H9 (cell line): ENCODE data around the gene ADAMTS18. TPM values are rescaled to one million over a fixed set of nuclear protein-coding genes. Genes with fewer than 3 reads are reported as not detected.

ENCODE experiments used
- DNase-seq: peaks from one replicate; pipeline ENCODE4 v3.0.0-alpha.2; 2017
- H2AFZ ChIP-seq: one replicate; pipeline ENCODE4 v1.6.1; 2013; ENCODE audit warnings: mild to moderate bottlenecking, low read length, control low read depth, moderate library complexity
- H2AK5ac ChIP-seq: 2 replicates; pipeline ENCODE4 v1.6.1; 2013; ENCODE audit warnings: low read length, control low read depth, mixed read lengths; ENCODE audit not compliant: insufficient read length
- H2BK120ac ChIP-seq: one replicate; pipeline ENCODE4 v1.6.1; 2013; ENCODE audit warnings: low read depth, mild to moderate bottlenecking, low read length, control low read depth, inconsistent platforms; ENCODE audit not compliant: poor library complexity, severe bottlenecking
- H2BK12ac ChIP-seq: 2 replicates; pipeline ENCODE4 v1.6.1; 2013; ENCODE audit warnings: low read length, control low read depth, mixed read lengths, low read depth; ENCODE audit not compliant: insufficient read length
- H2BK15ac ChIP-seq: 2 replicates; pipeline ENCODE4 v1.6.1; 2013; ENCODE audit warnings: low read depth, low read length, control low read depth
- H2BK20ac ChIP-seq: one replicate; pipeline ENCODE4 v1.6.1; 2013; ENCODE audit warnings: low read depth, mild to moderate bottlenecking, low read length, control low read depth, inconsistent platforms; ENCODE audit not compliant: poor library complexity, severe bottlenecking
- H2BK5ac ChIP-seq: 2 replicates; pipeline ENCODE4 v1.6.1; 2013; ENCODE audit warnings: low read length, control low read depth, mixed read lengths; ENCODE audit not compliant: insufficient read length
- H3K14ac ChIP-seq: 2 replicates; pipeline ENCODE4 v1.6.1; 2013; ENCODE audit warnings: low read length, control low read depth; ENCODE audit not compliant: insufficient read depth
- H3K18ac ChIP-seq: 2 replicates; pipeline ENCODE4 v1.6.1; 2013; ENCODE audit warnings: low read depth, mild to moderate bottlenecking, mixed read lengths, low read length, control low read depth; ENCODE audit not compliant: insufficient read length
- H3K23ac ChIP-seq: 2 replicates; pipeline ENCODE4 v1.6.1; 2013; ENCODE audit warnings: low read length, control low read depth, mixed read lengths, low read depth; ENCODE audit not compliant: insufficient read length
- H3K23me2 ChIP-seq: 2 replicates; pipeline ENCODE4 v1.6.1; 2013; ENCODE audit warnings: low read depth, mild to moderate bottlenecking, mixed read lengths, low read length, control low read depth; ENCODE audit not compliant: insufficient read length, poor library complexity, severe bottlenecking
- H3K27ac ChIP-seq: 2 replicates; pipeline ENCODE4 v1.5.1; 2013; ENCODE audit warnings: low read length, control low read depth, mixed read lengths, low read depth; ENCODE audit not compliant: insufficient read length
- H3K27me3 ChIP-seq: 2 replicates; pipeline ENCODE4 v1.6.1; 2013; ENCODE audit warnings: low read length, control low read depth, inconsistent platforms; ENCODE audit not compliant: insufficient read depth
- H3K4ac ChIP-seq: 2 replicates; pipeline ENCODE4 v1.6.1; 2013; ENCODE audit warnings: low read depth, mild to moderate bottlenecking, control low read depth, inconsistent platforms, low read length, moderate library complexity
- H3K4me1 ChIP-seq: 2 replicates; pipeline ENCODE4 v1.6.1; 2013; ENCODE audit warnings: low read length, control low read depth, inconsistent platforms; ENCODE audit not compliant: insufficient read depth
- H3K4me2 ChIP-seq: 2 replicates; pipeline ENCODE4 v1.6.1; 2013; ENCODE audit warnings: low read length, control low read depth, mixed read lengths; ENCODE audit not compliant: insufficient read length, insufficient read depth
- H3K56ac ChIP-seq: 2 replicates; pipeline ENCODE4 v1.6.1; 2013; ENCODE audit warnings: low read depth, mild to moderate bottlenecking, mixed read lengths, low read length, control low read depth; ENCODE audit not compliant: insufficient read length
- H3K79me1 ChIP-seq: 2 replicates; pipeline ENCODE4 v1.6.1; 2013; ENCODE audit warnings: low read depth, mild to moderate bottlenecking, moderate library complexity, low read length, control low read depth, inconsistent platforms; ENCODE audit not compliant: insufficient read depth, poor library complexity, severe bottlenecking
- H3K79me2 ChIP-seq: 2 replicates; pipeline ENCODE4 v1.6.1; 2013; ENCODE audit warnings: low read length, control low read depth, inconsistent platforms; ENCODE audit not compliant: insufficient read depth
- H3K9ac ChIP-seq: 2 replicates; pipeline ENCODE4 v1.6.1; 2013; ENCODE audit warnings: low read length, control low read depth, mixed read lengths; ENCODE audit not compliant: insufficient read length; ENCODE audit errors: extremely low read depth
- H3K9me3 ChIP-seq: one replicate; pipeline ENCODE4 v1.6.1; 2013; ENCODE audit warnings: low read depth, low read length, inconsistent platforms; ENCODE audit not compliant: control insufficient read depth
- H3T11ph ChIP-seq: one replicate; pipeline ENCODE4 v1.6.1; 2013; ENCODE audit warnings: mild to moderate bottlenecking, low read length, control low read depth, inconsistent platforms
- H4K20me1 ChIP-seq: one replicate; pipeline ENCODE4 v1.6.1; 2013; ENCODE audit not compliant: control insufficient read depth, insufficient read length, insufficient read depth
- H4K5ac ChIP-seq: 2 replicates; pipeline ENCODE4 v1.6.1; 2013; ENCODE audit warnings: low read depth, mild to moderate bottlenecking, mixed read lengths, low read length, control low read depth; ENCODE audit not compliant: insufficient read length
- H4K8ac ChIP-seq: replicated peaks from 2 replicates; pipeline ENCODE4 v1.6.1; 2013; ENCODE audit warnings: low read length, control low read depth, mixed read lengths, low read depth; ENCODE audit not compliant: insufficient read length
- H4K91ac ChIP-seq: 2 replicates; pipeline ENCODE4 v1.6.1; 2013; ENCODE audit warnings: low read depth, mild to moderate bottlenecking, moderate library complexity, mixed read lengths, low read length, control low read depth; ENCODE audit not compliant: insufficient read length
- H3K27ac Mint-ChIP-seq, 3 experiments: 2 replicates in 2 of 3; 3 replicates in 1 of 3; pipeline ENCODE4 v1.8.0; 2020 to 2021; ENCODE audit warnings: mixed read lengths in 3 of 3, mild to moderate bottlenecking in 1 of 3, moderate library complexity in 1 of 3
- H3K27me3 Mint-ChIP-seq: 2 replicates; pipeline ENCODE4 v1.8.0; 2021; ENCODE audit warnings: low read depth, mild to moderate bottlenecking, moderate library complexity, mixed read lengths
- H3K36me3 Mint-ChIP-seq, 3 experiments: 2 replicates in 2 of 3; 3 replicates in 1 of 3; pipeline ENCODE4 v1.8.0; 2020 to 2021; ENCODE audit warnings: low read depth in 3 of 3, mixed read lengths in 3 of 3; ENCODE audit not compliant: insufficient read depth in 1 of 3
- H3K4me1 Mint-ChIP-seq, 2 experiments: 2 replicates each; pipeline ENCODE4 v1.8.0; 2020; ENCODE audit warnings: mixed read lengths in 2 of 2
- H3K4me3 Mint-ChIP-seq, 2 experiments: 2 replicates in 1 of 2; 3 replicates in 1 of 2; pipeline ENCODE4 v1.8.0; 2020 to 2021; ENCODE audit warnings: mild to moderate bottlenecking in 2 of 2, mixed read lengths in 2 of 2, moderate library complexity in 1 of 2
- H3K9me3 Mint-ChIP-seq, 2 experiments: 2 replicates in 1 of 2; 3 replicates in 1 of 2; pipeline ENCODE4 v1.8.0; 2020; ENCODE audit warnings: mild to moderate bottlenecking in 2 of 2, mixed read lengths in 2 of 2, moderate library complexity in 1 of 2
- WGBS: extraction: QIAGEN DNeasy Blood & Tissue Kit; methylation state at CpG from one replicate; pipeline ENCODE4 v1.1.7; 2013; ENCODE audit warnings: missing lambda C conversion rate, low lambda C conversion rate, mixed read lengths; ENCODE audit not compliant: insufficient read length; ENCODE audit errors: extremely low coverage; 5-methylcytosine and 5-hydroxymethylcytosine counted together
- total RNA-seq: library from RNA; stranded (reverse); gene quantifications from 2 replicates; pipeline ENCODE4 v1.2.1, GENCODE V29; 2021
- TF ChIP-seq, protein P1 (sequence below): fragments of 200-600 bp; sonication (generic); conservative IDR thresholded peaks from 3 replicates; pipeline ENCODE4 v1.8.0; 2021; ENCODE audit warnings: antibody characterized with exemption, mild to moderate bottlenecking

ADAMTS18 gene
- total RNA-seq, 1 experiment from 2014 or later = 0.07 TPM

DNA sequence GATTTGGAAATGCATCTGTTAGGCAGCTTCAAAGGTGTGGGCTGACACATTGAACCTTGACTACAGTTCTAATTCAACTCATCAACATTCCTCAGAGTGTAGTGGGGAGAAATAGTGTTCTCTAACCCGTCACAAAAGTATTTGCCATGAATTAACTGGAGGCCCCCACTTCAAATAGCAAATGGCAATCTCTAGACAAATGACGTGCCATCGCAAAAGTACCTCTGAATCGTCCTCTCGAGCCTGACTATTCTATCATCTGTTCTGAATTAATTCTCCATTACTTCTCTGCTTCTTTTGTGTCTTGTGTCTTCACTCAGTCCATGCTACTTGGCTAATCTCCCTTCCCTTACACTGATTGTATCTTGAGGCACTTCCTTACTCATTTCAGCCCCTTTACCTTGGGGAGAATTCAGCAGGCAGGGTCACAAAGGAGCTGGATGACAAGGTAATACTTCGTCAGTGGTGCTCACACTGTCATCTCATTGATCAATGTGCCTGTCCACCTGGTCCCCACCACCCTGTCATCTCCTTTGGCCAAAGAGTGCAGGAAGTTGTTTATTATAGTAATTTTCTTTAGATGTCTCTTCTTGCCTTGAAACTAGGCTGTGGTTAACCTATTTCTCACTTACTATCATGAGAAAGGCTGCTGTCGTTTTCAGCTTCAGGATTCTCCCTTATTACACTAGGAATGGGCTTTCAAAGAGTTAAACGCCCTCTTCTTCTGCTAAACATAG, 127.2 kb downstream of the ADAMTS18 start:
- Histone ChIP-seq H3K14ac (no peak overlapping the region), H3K79me1 (no peaks in the 10 kb centered on the region), H3K4me2 (no peak overlapping the region), H3K56ac (no peak overlapping the region), H2BK120ac (no peak overlapping the region), H3K23me2 (no peaks in the 10 kb centered on the region), H4K5ac (no peak overlapping the region), H3K4ac (no peak overlapping the region), H3K18ac (no peak overlapping the region), H2BK12ac (no peak overlapping the region), H3K79me2 (no peaks in the 10 kb centered on the region), H3K27me3 (no peaks in the 10 kb centered on the region), H3T11ph (no peak overlapping the region), H2BK15ac (no peak overlapping the region), H3K23ac (no peak overlapping the region), H3K27ac (no peak overlapping the region), H4K8ac (no peak overlapping the region), H2BK20ac (no peak overlapping the region), H3K9me3 (no peaks in the 10 kb centered on the region), H2BK5ac (no peak overlapping the region), H4K20me1 (no peaks in the 10 kb centered on the region), H3K4me1 (no peaks in the 10 kb centered on the region), H2AK5ac (no peak overlapping the region), H4K91ac (no peak overlapping the region), H3K9ac (no peak overlapping the region), H2AFZ (no peak overlapping the region)
- no peaks in the 10 kb centered on the region for H3K27me3 Mint-ChIP-seq
- no peaks in the 10 kb centered on the region for H3K36me3 Mint-ChIP-seq
- WGBS = no CpG with 5 or more reads among the region's 8 CpGs
- H3K4me1 Mint-ChIP-seq = no peaks in the 10 kb centered on the region
- TF ChIP-seq, protein P1, sequence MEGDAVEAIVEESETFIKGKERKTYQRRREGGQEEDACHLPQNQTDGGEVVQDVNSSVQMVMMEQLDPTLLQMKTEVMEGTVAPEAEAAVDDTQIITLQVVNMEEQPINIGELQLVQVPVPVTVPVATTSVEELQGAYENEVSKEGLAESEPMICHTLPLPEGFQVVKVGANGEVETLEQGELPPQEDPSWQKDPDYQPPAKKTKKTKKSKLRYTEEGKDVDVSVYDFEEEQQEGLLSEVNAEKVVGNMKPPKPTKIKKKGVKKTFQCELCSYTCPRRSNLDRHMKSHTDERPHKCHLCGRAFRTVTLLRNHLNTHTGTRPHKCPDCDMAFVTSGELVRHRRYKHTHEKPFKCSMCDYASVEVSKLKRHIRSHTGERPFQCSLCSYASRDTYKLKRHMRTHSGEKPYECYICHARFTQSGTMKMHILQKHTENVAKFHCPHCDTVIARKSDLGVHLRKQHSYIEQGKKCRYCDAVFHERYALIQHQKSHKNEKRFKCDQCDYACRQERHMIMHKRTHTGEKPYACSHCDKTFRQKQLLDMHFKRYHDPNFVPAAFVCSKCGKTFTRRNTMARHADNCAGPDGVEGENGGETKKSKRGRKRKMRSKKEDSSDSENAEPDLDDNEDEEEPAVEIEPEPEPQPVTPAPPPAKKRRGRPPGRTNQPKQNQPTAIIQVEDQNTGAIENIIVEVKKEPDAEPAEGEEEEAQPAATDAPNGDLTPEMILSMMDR = no peak
- H3K4me3 Mint-ChIP-seq = no peak overlapping the region
- H3K27ac Mint-ChIP-seq = no peak overlapping the region
- no peak for DNase-seq
- H3K9me3 Mint-ChIP-seq = no peaks in the 10 kb centered on the region
